HG02623 (cell line): ENCODE measurements around the gene GDF9.
A peak's percentile ranks its signal among the peaks of the same experiment; 100 is the strongest.
"Not testable (repeated sequence)": the region's sequence is repeated elsewhere in the genome, so short reads cannot be mapped to it uniquely, and the experiment has no call there.

Experiments
- ATAC-seq: cut with Tn5 transposase; IDR thresholded peaks from one replicate; pipeline ENCODE4 v1.9.1; 2021; ENCODE audit warnings: moderate library complexity; ENCODE audit not compliant: unreplicated experiment

GDF9 gene

GRCh38 chr5:132873119-132873929 is 7.1 kb upstream of the GDF9 start, which contains the start of gene LEAP2:
LEAP2 (plus strand) TSS chr5:132873668; CDS start chr5:132873695, 27 bp downstream.
- ATAC-seq, result no peak

GRCh38 chr5:132872788-132873118 is 6.5 kb upstream of the GDF9 start:
- ATAC-seq, result no peak

- no peak for ATAC-seq
These were observed 5.4 kb upstream of the GDF9 start for GRCh38 chr5:132871459-132872284.

GRCh38 chr5:132870801-132871200 is 4.5 kb upstream of the GDF9 start:
- no peak for ATAC-seq

GRCh38 chr5:132868754-132869153 is 2.5 kb upstream of the GDF9 start:
- ATAC-seq, result no peak

- ATAC-seq, result no peak
These were observed 780 bp upstream of the GDF9 start for GRCh38 chr5:132867046-132867451.

- peak; percentile 8 for ATAC-seq
These were observed 464 bp downstream of the GDF9 start for GRCh38 chr5:132865668-132866341.

- ATAC-seq, result no peak
These were observed 5.5 kb downstream of the GDF9 start for GRCh38 chr5:132860742-132861141.

GRCh38 chr5:132859889-132860437 is 6.3 kb downstream of the GDF9 start:
- ATAC-seq, result no peak

GRCh38 chr5:132856011-132856410 is 10.3 kb downstream of the GDF9 start:
- ATAC-seq, result no peak

- ATAC-seq, result not testable (repeated sequence)
These were observed 11.3 kb downstream of the GDF9 start for GRCh38 chr5:132854992-132855391.

GRCh38 chr5:132854301-132854700 is 12.0 kb downstream of the GDF9 start:
- ATAC-seq, result no peak

- no peak for ATAC-seq
These were observed 12.5 kb downstream of the GDF9 start for GRCh38 chr5:132853790-132854189.

- ATAC-seq, result no peak
These were observed 12.9 kb downstream of the GDF9 start for GRCh38 chr5:132853323-132853722.

- no peak for ATAC-seq
These were observed 16.2 kb downstream of the GDF9 start for GRCh38 chr5:132850066-132850465.

GRCh38 chr5:132849347-132849746 is 16.9 kb downstream of the GDF9 start:
- ATAC-seq, result no peak

- ATAC-seq, result no peak
These were observed 18.0 kb downstream of the GDF9 start for GRCh38 chr5:132848270-132848669.

GRCh38 chr5:132841305-132841704 is 25.0 kb downstream of the GDF9 start:
- ATAC-seq, result no peak

GRCh38 chr5:132840896-132841295 is 25.4 kb downstream of the GDF9 start:
- ATAC-seq, result no peak

- no peak for ATAC-seq
These were observed 26.0 kb downstream of the GDF9 start for GRCh38 chr5:132840313-132840712.
